ENCODE data around the gene KAZALD1.

Gene KAZALD1

DNA sequence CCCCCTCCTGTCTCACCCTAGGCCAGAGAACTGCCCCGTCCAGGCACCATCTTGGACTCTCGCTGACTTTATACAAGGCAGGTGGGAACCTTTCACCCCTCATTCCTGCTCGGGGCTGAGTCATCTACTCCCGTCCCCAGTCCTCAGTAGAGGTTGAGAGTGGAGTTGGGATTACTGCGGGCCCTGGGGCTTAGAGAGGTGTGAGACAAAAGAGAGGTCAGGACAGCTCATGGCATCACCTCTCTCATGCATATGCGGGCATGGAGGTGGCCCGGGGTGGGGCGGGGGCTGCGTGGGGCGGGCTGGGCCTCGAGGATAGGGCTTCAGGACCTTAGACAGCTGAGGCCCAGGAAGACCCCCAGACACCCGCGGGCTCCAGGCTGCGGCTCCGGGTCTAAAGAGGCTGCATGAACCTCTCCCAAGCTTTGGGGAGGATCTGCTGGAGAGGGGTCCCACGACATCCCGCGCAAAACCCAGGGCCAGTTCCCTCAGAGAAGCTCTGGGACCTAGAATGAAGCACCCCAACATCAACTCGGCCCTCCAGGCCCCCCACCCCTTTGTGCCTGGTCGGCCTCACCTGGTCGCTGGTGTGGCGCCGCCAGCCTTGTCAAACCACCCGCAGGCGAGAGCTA, 31.2 kb upstream of the KAZALD1 start:
- Histone ChIP-seq H3K4me1 (ENCODE audit: control extremely low read depth in 1 of 4, control insufficient read depth in 4 of 4, insufficient read depth in 4 of 4, low read length in 3 of 4) (peaks cover 2 to 45% (median 37%) of the 10 kb centered on the region in 4 experiments), H3K27ac (ENCODE audit: insufficient read depth in 1 of 2, low read depth in 1 of 2, low read length in 2 of 2, poor library complexity in 1 of 2, severe bottlenecking in 2 of 2) (no peak overlapping the region), H3K27me3 (replicated peaks in 2 of 5; ENCODE audit: control insufficient read depth in 4 of 5, insufficient read depth in 5 of 5, low read length in 4 of 5) (peaks cover 0 to 16% (median 9%) of the 10 kb centered on the region in 5 experiments), H3K4me3 (ENCODE audit: control insufficient read depth in 1 of 7, extremely low read depth in 1 of 7, insufficient read depth in 4 of 7, low read depth in 2 of 7, low read length in 6 of 7) (peak overlapping the region; percentile 45 to 92 (median 80)), H3K9me3 (ENCODE audit: control extremely low read depth in 1 of 5, control insufficient read depth in 4 of 5, insufficient read depth in 2 of 5, low read depth in 1 of 5, low read length in 4 of 5) (no peaks in the 10 kb centered on the region), H3K36me3 (ENCODE audit: control insufficient read depth in 4 of 4, insufficient read depth in 4 of 4, low read length in 3 of 4) (peaks cover 0 to 11% (median 4%) of the 10 kb centered on the region in 4 experiments)
- 3% methylated on average over 15 of the region's 25 CpGs for WGBS (ENCODE audit: insufficient coverage)
- no peak for DNase-seq
- POLR2A ChIA-PET = interaction anchor here (1.0 to 2.4 kb wide), 3 partner anchors 13 to 33 kb away, joined by 4 to 7 read pairs (median 7); partner anchors contain the start of gene KAZALD1
- CTCF ChIA-PET = interaction anchor here (0.5 to 45.1 kb wide), 5 partner anchors 14 to 108 kb away, joined by 4 to 1574 read pairs (median 7); partner anchors contain the start of genes KAZALD1, MRPL43 and TWNK

DNA sequence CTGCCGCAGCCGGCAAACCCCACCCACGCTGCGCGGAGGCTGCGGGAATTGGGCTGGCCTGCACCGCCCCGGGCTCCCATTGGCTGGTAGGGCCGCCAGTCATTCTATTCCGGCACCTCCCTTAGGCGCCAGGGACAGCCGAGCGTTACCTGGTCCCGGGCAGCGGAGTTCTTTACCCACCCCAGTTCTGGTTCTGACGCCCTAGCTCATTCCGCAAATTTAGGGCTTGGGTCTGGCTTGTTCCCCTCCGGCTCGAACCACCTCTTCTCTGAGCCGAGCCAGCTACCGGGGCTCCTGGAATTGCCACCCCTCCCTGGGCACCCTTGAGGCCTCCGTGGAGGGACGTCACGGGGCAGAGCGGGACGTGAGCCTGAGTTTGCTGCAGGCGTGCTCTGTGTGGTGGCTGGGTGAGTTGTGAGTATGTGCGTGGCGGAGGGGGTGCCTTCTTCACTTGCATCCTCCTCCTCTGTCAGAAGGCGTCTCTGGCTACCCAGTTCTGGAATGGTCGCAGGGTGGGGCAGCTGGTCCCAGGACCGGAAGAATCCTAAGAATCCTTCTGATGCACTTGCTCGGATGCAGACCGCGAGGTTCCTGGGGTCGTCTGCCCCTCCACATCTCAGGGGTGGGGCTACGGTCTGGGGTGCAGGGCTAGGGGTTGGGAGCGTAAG, 30.5 kb upstream of the KAZALD1 start, which contains the start of the genes PDZD7 and SFXN3:
Gene PDZD7, minus strand, starts transcription at position 2 of the 668 bp plus-strand sequence. CDS start 910 bp downstream, outside the sequence.
Gene SFXN3, plus strand, starts transcription at position 107 of the 668 bp plus-strand sequence. CDS start 3,461 bp downstream, outside the sequence.
- CTCF ChIA-PET = interaction anchor here (0.5 to 45.1 kb wide), 5 partner anchors 14 to 108 kb away, joined by 4 to 1574 read pairs (median 6); partner anchors contain the start of gene KAZALD1
- H3K27me3 ChIP-seq (replicated peaks in 2 of 5; ENCODE audit: control insufficient read depth in 4 of 5, insufficient read depth in 5 of 5, low read length in 4 of 5) = peaks cover 0 to 16% (median 9%) of the 10 kb centered on the region in 5 experiments
- DNase-seq = peak; percentile 90 to 94 (median 91)
- peaks cover 2 to 18% (median 9%) of the 10 kb centered on the region in 4 experiments for H3K36me3 ChIP-seq (ENCODE audit: control insufficient read depth in 4 of 4, insufficient read depth in 4 of 4, low read length in 3 of 4)
- peaks cover 2 to 45% (median 37%) of the 10 kb centered on the region in 4 experiments for H3K4me1 ChIP-seq (ENCODE audit: control extremely low read depth in 1 of 4, control insufficient read depth in 4 of 4, insufficient read depth in 4 of 4, low read length in 3 of 4)
- H3K9me3 ChIP-seq (ENCODE audit: control extremely low read depth in 1 of 5, control insufficient read depth in 4 of 5, insufficient read depth in 2 of 5, low read depth in 1 of 5, low read length in 4 of 5) = no peaks in the 10 kb centered on the region
- POLR2A ChIA-PET = interaction anchor here (1.0 to 2.4 kb wide), 4 partner anchors 10 to 34 kb away, joined by 4 to 7 read pairs (median 6); partner anchors contain the start of gene KAZALD1
- peak within 1 kb of the TSS; percentile 45 to 92 (median 80) for H3K4me3 ChIP-seq (ENCODE audit: control insufficient read depth in 1 of 7, extremely low read depth in 1 of 7, insufficient read depth in 4 of 7, low read depth in 2 of 7, low read length in 6 of 7)
- peak within 1 kb of the TSS; percentile 84 to 93 for H3K27ac ChIP-seq (ENCODE audit: insufficient read depth in 1 of 2, low read depth in 1 of 2, low read length in 2 of 2, poor library complexity in 1 of 2, severe bottlenecking in 2 of 2)
- WGBS (ENCODE audit: insufficient coverage) = under 1% methylated on average over 33 of the region's 38 CpGs

DNA sequence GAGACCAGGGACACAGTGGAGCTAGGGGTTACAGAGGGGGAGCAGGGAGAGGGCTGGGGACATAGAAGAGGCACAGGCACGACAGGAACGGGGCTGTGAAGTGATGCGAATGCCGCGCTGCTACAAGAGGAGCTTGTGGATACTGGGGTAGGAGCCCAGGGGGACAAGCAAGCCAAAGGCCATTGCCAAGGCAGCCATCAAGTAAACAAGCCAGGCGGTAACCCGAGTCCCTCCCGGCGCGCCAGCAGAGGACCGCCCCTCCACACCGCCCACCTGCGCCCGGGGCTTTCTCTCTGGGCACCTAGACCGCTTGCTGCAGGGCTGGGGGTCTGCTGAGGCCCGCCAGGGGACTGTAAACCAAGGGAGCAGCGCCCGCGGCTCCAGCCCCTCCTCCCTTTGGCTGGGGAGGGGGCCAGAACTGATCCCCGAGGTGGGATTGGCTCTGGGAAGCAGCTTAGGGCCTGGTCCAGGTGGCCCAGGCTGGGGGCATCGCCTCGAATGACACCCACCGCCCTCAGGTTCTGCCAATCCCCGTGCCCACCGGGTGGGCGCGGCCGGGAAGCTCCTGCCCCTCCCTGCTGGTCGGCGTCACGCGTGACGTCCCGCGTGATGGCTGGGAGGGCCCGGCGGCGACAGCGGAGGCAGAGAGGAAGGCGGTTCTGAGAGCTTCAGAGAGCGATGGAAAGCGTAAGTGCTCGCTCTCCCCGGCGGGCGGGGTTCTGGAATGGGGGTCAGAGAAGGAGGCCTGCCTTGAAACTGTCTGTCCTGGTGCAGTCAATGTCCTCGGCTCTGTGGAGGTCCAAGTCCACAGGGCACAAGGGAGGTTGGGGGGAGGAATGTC, 29.8 kb upstream of the KAZALD1 start:
- H3K27me3 ChIP-seq (replicated peaks in 2 of 5; ENCODE audit: control insufficient read depth in 4 of 5, insufficient read depth in 5 of 5, low read length in 4 of 5) = peaks cover 0 to 16% (median 9%) of the 10 kb centered on the region in 5 experiments
- H3K27ac ChIP-seq (ENCODE audit: insufficient read depth in 1 of 2, low read depth in 1 of 2, low read length in 2 of 2, poor library complexity in 1 of 2, severe bottlenecking in 2 of 2) = peak overlapping the region; percentile 84 to 93
- H3K4me1 ChIP-seq (ENCODE audit: control extremely low read depth in 1 of 4, control insufficient read depth in 4 of 4, insufficient read depth in 4 of 4, low read length in 3 of 4) = peaks cover 2 to 45% (median 36%) of the 10 kb centered on the region in 4 experiments
- under 1% methylated on average over 33 of the region's 47 CpGs for WGBS (ENCODE audit: insufficient coverage)
- POLR2A ChIA-PET = interaction anchor here (0.7 to 2.4 kb wide), 7 partner anchors 9 to 34 kb away, joined by 3 to 7 read pairs (median 5); partner anchors contain the start of gene KAZALD1
- no peaks in the 10 kb centered on the region for H3K9me3 ChIP-seq (ENCODE audit: control extremely low read depth in 1 of 5, control insufficient read depth in 4 of 5, insufficient read depth in 2 of 5, low read depth in 1 of 5, low read length in 4 of 5)
- peak; percentile 82 to 89 (median 82) for DNase-seq
- peaks cover 5 to 25% (median 15%) of the 10 kb centered on the region in 4 experiments for H3K36me3 ChIP-seq (ENCODE audit: control insufficient read depth in 4 of 4, insufficient read depth in 4 of 4, low read length in 3 of 4)
- CTCF ChIA-PET = interaction anchor here (0.7 to 45.1 kb wide), 4 partner anchors 15 to 38 kb away, joined by 3 to 1574 read pairs (median 85); partner anchors contain the start of gene KAZALD1
- peak overlapping the region; percentile 45 to 92 (median 80) for H3K4me3 ChIP-seq (ENCODE audit: control insufficient read depth in 1 of 7, extremely low read depth in 1 of 7, insufficient read depth in 4 of 7, low read depth in 2 of 7, low read length in 6 of 7)

GRCh38 chr10:101032637-101033224, 29.1 kb upstream of the KAZALD1 start:
- CTCF ChIA-PET = interaction anchor here (1.2 to 45.1 kb wide), 3 partner anchors 16 to 38 kb away, joined by 4 to 1574 read pairs (median 166); partner anchors contain the start of gene KAZALD1
- WGBS (ENCODE audit: insufficient coverage) = 2% methylated on average over 4 of the region's 6 CpGs

GRCh38 chr10:101033276-101033675, 28.5 kb upstream of the KAZALD1 start:
- CTCF ChIA-PET = interaction anchor here (11.5 to 45.1 kb wide), 2 partner anchors 16 to 37 kb away, joined by 166 to 1574 read pairs; partner anchors contain the start of gene KAZALD1
- Histone ChIP-seq H3K36me3 (ENCODE audit: control insufficient read depth in 4 of 4, insufficient read depth in 4 of 4, low read length in 3 of 4) (peaks cover 8 to 38% (median 25%) of the 10 kb centered on the region in 4 experiments), H3K4me1 (ENCODE audit: control extremely low read depth in 1 of 4, control insufficient read depth in 4 of 4, insufficient read depth in 4 of 4, low read length in 3 of 4) (peaks cover 2 to 42% (median 36%) of the 10 kb centered on the region in 4 experiments), H3K9me3 (ENCODE audit: control extremely low read depth in 1 of 5, control insufficient read depth in 4 of 5, insufficient read depth in 2 of 5, low read depth in 1 of 5, low read length in 4 of 5) (no peaks in the 10 kb centered on the region), H3K27me3 (replicated peaks in 2 of 5; ENCODE audit: control insufficient read depth in 4 of 5, insufficient read depth in 5 of 5, low read length in 4 of 5) (peaks cover 0 to 14% (median 9%) of the 10 kb centered on the region in 5 experiments), H3K27ac (ENCODE audit: insufficient read depth in 1 of 2, low read depth in 1 of 2, low read length in 2 of 2, poor library complexity in 1 of 2, severe bottlenecking in 2 of 2) (no peak overlapping the region), H3K4me3 (ENCODE audit: control insufficient read depth in 1 of 7, extremely low read depth in 1 of 7, insufficient read depth in 4 of 7, low read depth in 2 of 7, low read length in 6 of 7) (peak overlapping the region in 5 of 7 experiments; percentile 67 to 92 (median 81))
- no CpG with 5 or more reads among the region's 3 CpGs for WGBS (ENCODE audit: insufficient coverage)
- no peak for DNase-seq
- POLR2A ChIA-PET = interaction anchor here (2.4 kb wide), 1 partner anchor 10 kb away, joined by 7 read pairs; no protein-coding TSS in a partner anchor

More at GRCh38 chr10:101032637-101033224, 29.1 kb upstream of the KAZALD1 start:
- H3K4me1 ChIP-seq (ENCODE audit: control extremely low read depth in 1 of 4, control insufficient read depth in 4 of 4, insufficient read depth in 4 of 4, low read length in 3 of 4) = peaks cover 2 to 42% (median 36%) of the 10 kb centered on the region in 4 experiments
- peak; percentile 88 to 96 (median 94) for DNase-seq
- H3K27me3 ChIP-seq (replicated peaks in 2 of 5; ENCODE audit: control insufficient read depth in 4 of 5, insufficient read depth in 5 of 5, low read length in 4 of 5) = peaks cover 0 to 16% (median 9%) of the 10 kb centered on the region in 5 experiments
- H3K27ac ChIP-seq (ENCODE audit: insufficient read depth in 1 of 2, low read depth in 1 of 2, low read length in 2 of 2, poor library complexity in 1 of 2, severe bottlenecking in 2 of 2) = peak overlapping the region; percentile 84 to 93
- peak overlapping the region; percentile 45 to 92 (median 80) for H3K4me3 ChIP-seq (ENCODE audit: control insufficient read depth in 1 of 7, extremely low read depth in 1 of 7, insufficient read depth in 4 of 7, low read depth in 2 of 7, low read length in 6 of 7)
- POLR2A ChIA-PET = interaction anchor here (0.9 to 2.4 kb wide), 4 partner anchors 10 to 34 kb away, joined by 3 to 7 read pairs (median 5); partner anchors contain the start of gene KAZALD1
- H3K36me3 ChIP-seq (ENCODE audit: control insufficient read depth in 4 of 4, insufficient read depth in 4 of 4, low read length in 3 of 4) = peaks cover 5 to 32% (median 21%) of the 10 kb centered on the region in 4 experiments
- H3K9me3 ChIP-seq (ENCODE audit: control extremely low read depth in 1 of 5, control insufficient read depth in 4 of 5, insufficient read depth in 2 of 5, low read depth in 1 of 5, low read length in 4 of 5) = no peaks in the 10 kb centered on the region

Measured in common myeloid progenitor, CD34-positive (primary cell).